B cell (primary cell): Measurements from ENCODE around the gene DTNA.

ENCODE experiments used
- EZH2 ChIP-seq: IDR thresholded peaks from 2 replicates; pipeline ENCODE4 v1.6.1; 2012; ENCODE audit warnings: borderline replicate concordance, low read depth, mild to moderate bottlenecking, moderate library complexity, low read length; ENCODE audit not compliant: insufficient read depth, poor library complexity, severe bottlenecking
- TF ChIP-seq, protein P1 (sequence below): fragments of 200-600 bp; IDR thresholded peaks from one replicate; pipeline ENCODE4 v1.8.0; 2022; ENCODE audit warnings: antibody characterized with exemption, mild to moderate bottlenecking

DNA sequence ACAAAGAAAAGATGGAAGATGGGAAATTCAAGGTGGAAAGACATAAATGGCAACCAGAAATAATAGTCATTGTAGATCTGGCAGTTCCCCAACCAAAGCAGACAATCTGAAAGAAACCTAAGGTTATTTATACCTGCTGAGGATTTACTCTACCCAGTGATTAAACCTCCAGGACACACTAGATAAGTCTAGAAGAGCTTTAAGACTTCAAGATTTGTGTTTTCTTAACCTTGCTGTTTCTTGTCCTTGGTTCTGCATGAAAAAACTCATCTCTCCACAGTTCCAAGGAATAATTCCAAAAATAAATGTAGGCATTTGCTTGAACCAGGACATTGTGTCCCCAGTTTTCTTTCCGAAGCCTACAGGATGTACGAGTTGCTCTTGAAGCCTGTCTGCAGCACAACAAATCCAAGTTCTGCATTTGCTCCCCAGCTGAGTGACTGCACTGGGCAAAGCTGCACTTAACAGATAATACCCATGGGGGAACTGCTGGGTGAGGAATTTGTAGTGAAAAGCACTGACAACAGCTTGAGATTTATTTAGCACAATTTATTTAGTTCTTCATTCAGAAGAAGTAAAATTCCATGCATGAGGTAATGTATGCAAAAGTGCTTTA lies 19.8 kb downstream of the DTNA start:
- TF ChIP-seq, protein P1, sequence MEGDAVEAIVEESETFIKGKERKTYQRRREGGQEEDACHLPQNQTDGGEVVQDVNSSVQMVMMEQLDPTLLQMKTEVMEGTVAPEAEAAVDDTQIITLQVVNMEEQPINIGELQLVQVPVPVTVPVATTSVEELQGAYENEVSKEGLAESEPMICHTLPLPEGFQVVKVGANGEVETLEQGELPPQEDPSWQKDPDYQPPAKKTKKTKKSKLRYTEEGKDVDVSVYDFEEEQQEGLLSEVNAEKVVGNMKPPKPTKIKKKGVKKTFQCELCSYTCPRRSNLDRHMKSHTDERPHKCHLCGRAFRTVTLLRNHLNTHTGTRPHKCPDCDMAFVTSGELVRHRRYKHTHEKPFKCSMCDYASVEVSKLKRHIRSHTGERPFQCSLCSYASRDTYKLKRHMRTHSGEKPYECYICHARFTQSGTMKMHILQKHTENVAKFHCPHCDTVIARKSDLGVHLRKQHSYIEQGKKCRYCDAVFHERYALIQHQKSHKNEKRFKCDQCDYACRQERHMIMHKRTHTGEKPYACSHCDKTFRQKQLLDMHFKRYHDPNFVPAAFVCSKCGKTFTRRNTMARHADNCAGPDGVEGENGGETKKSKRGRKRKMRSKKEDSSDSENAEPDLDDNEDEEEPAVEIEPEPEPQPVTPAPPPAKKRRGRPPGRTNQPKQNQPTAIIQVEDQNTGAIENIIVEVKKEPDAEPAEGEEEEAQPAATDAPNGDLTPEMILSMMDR: no peak
- TF ChIP-seq EZH2: no peak
